NCI-H2196 (cell line): ENCODE data around the gene OR5J2.
"Not testable (repeated sequence)": the region's sequence is repeated elsewhere in the genome, so short reads cannot be mapped to it uniquely, and the experiment has no call there.

Source experiments
- DNase-seq: peaks from one replicate; lab custom pipeline; 2025; ENCODE audit not compliant: unreplicated experiment; lab: John Stamatoyannopoulos, UW

OR5J2 gene

GRCh38 chr11:56176318-56176717 is at the start of gene OR5J2:
TSS of gene OR5J2 (plus strand) at chr11:56176618. CDS start at chr11:56176618, 0 bp downstream.
- no peak for DNase-seq

- no peak for DNase-seq
Observed at GRCh38 chr11:56140151-56140661, 36.2 kb upstream of the OR5J2 start, which contains the start of gene OR8J3. TSS of gene OR8J3 (minus strand) at chr11:56140201. CDS start at chr11:56137718, 2,483 bp downstream.

- DNase-seq = not testable (repeated sequence)
Observed at GRCh38 chr11:56143681-56144080, 32.7 kb upstream of the OR5J2 start.

- DNase-seq = no peak
Observed at GRCh38 chr11:56151376-56151775, 25.0 kb upstream of the OR5J2 start.

- no peak for DNase-seq
Observed at GRCh38 chr11:56152333-56152732, 24.1 kb upstream of the OR5J2 start.

GRCh38 chr11:56160217-56160616 is 16.2 kb upstream of the OR5J2 start, which contains the start of gene OR8K5:
TSS of gene OR8K5 (minus strand) at chr11:56160317. CDS start at chr11:56160317, 0 bp downstream.
- no peak for DNase-seq

- DNase-seq = no peak
Observed at GRCh38 chr11:56163804-56164203, 12.6 kb upstream of the OR5J2 start.

- DNase-seq = no peak
Observed at GRCh38 chr11:56172256-56172830, 4.1 kb upstream of the OR5J2 start.

- DNase-seq = no peak
Observed at GRCh38 chr11:56183459-56183858, 7.0 kb downstream of the OR5J2 start.

- DNase-seq = no peak
Observed at GRCh38 chr11:56188602-56189001, 12.2 kb downstream of the OR5J2 start.

GRCh38 chr11:56196705-56197104 is 20.3 kb downstream of the OR5J2 start:
- DNase-seq = no peak

GRCh38 chr11:56197367-56197766 is 20.9 kb downstream of the OR5J2 start:
- DNase-seq = no peak

GRCh38 chr11:56207790-56208189 is 31.4 kb downstream of the OR5J2 start:
- no peak for DNase-seq

GRCh38 chr11:56214537-56214936 is 38.1 kb downstream of the OR5J2 start:
- DNase-seq = no peak

GRCh38 chr11:56219735-56220134 is 43.3 kb downstream of the OR5J2 start:
- not testable (repeated sequence) for DNase-seq
